ENCODE measurements around the gene CFDP1. TPM values are rescaled to one million over a fixed set of nuclear protein-coding genes. Genes with fewer than 3 reads are reported as not detected.

The CFDP1 gene
- total RNA-seq, 1 donor = 41.3 TPM

DNA sequence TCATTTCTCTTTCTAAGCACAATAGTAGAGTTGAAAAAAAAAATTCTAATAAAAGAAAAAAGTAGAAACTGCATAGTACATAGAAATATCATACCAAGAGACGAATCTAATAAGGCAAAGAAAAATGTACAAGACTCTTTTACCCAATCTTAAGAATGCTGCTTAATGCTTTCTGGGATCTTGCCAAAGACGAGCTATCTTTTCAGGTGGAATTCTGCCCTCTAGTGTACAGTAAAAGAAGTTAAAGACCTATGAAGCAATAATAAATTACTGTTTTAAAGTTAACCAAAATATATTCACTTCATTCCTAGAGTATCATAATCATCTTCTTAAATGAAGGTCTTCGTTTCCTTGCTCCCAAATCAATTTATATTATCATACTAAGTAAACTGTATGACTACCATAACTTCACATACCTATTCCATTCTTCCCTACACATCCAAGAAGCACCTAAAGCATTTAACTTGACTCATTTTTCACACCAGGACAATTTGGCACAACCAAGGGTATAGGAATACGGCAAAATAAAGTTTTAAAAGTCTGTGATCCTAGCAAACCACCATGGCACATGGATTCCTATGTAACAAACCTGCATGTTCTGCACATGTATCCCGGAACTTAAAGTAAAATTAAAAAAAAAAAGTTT lies 47.7 kb downstream of the CFDP1 start:
- no peak overlapping the region for H3K4me2 ChIP-seq (ENCODE audit: insufficient read depth, low read length)

DNA sequence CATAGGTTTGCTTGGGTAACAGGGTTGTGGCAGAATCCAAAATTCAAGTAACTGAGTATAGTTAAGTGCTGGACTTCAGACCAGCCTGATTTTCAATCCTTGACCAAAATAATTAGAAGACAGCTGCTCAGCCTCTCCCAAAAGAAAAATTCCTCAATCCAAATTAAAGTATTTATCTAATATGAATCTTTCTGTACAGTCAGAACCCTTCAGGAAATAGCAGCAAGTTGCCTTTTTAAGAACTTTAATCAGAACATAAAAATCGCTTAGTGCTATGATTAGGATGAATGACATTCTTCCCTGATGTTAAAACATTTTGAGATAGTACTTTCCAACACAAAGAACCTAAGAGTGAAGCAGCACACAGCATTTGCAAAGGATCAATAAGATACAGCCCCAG lies 50.2 kb downstream of the CFDP1 start:
- TF ChIP-seq, protein P1, sequence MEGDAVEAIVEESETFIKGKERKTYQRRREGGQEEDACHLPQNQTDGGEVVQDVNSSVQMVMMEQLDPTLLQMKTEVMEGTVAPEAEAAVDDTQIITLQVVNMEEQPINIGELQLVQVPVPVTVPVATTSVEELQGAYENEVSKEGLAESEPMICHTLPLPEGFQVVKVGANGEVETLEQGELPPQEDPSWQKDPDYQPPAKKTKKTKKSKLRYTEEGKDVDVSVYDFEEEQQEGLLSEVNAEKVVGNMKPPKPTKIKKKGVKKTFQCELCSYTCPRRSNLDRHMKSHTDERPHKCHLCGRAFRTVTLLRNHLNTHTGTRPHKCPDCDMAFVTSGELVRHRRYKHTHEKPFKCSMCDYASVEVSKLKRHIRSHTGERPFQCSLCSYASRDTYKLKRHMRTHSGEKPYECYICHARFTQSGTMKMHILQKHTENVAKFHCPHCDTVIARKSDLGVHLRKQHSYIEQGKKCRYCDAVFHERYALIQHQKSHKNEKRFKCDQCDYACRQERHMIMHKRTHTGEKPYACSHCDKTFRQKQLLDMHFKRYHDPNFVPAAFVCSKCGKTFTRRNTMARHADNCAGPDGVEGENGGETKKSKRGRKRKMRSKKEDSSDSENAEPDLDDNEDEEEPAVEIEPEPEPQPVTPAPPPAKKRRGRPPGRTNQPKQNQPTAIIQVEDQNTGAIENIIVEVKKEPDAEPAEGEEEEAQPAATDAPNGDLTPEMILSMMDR (IDR thresholded peaks at IDR 0.05; ENCODE audit: extremely low read depth, low read depth, low read length) = no peak
- no peak for DNase-seq (ENCODE audit: insufficient read length, low spot score, missing footprints)
- H3K4me2 ChIP-seq (ENCODE audit: insufficient read depth, low read length) = no peak overlapping the region
- H4K20me1 ChIP-seq (ENCODE audit: insufficient read depth, low read length) = no peaks in the 10 kb centered on the region
- H3K4me1 ChIP-seq (ENCODE audit: insufficient read depth, low read length) = peaks cover 32% of the 10 kb centered on the region
- peaks cover 2% of the 10 kb centered on the region for H3K79me2 ChIP-seq (ENCODE audit: insufficient read depth, low read length)
- H3K4me3 ChIP-seq (ENCODE audit: insufficient read depth, low read length) = no peak overlapping the region
- H3K27me3 ChIP-seq (ENCODE audit: insufficient read depth, low read length) = no peaks in the 10 kb centered on the region
- no peak overlapping the region for H2AFZ ChIP-seq (ENCODE audit: low read length)
- no peaks in the 10 kb centered on the region for H3K36me3 ChIP-seq (ENCODE audit: insufficient read depth, low read length)
- no peak overlapping the region for H3K27ac ChIP-seq (ENCODE audit: low read depth, low read length)
- H3K9me3 ChIP-seq (ENCODE audit: low read depth, low read length) = no peaks in the 10 kb centered on the region

More for the DNA sequence above, 47.7 kb downstream of the CFDP1 start:
- Histone ChIP-seq H4K20me1 (ENCODE audit: insufficient read depth, low read length) (no peaks in the 10 kb centered on the region), H3K4me1 (ENCODE audit: insufficient read depth, low read length) (peaks cover 8% of the 10 kb centered on the region), H3K27ac (ENCODE audit: low read depth, low read length) (no peak overlapping the region), H2AFZ (ENCODE audit: low read length) (no peak overlapping the region), H3K36me3 (ENCODE audit: insufficient read depth, low read length) (peaks cover 4% of the 10 kb centered on the region), H3K9me3 (ENCODE audit: low read depth, low read length) (no peaks in the 10 kb centered on the region), H3K4me3 (ENCODE audit: insufficient read depth, low read length) (no peak overlapping the region), H3K79me2 (ENCODE audit: insufficient read depth, low read length) (peaks cover 2% of the 10 kb centered on the region), H3K27me3 (ENCODE audit: insufficient read depth, low read length) (no peaks in the 10 kb centered on the region)
- TF ChIP-seq, protein P1 (IDR thresholded peaks at IDR 0.05; ENCODE audit: extremely low read depth, low read depth, low read length) = peak; percentile 57
- DNase-seq (ENCODE audit: insufficient read length, low spot score, missing footprints) = peak; percentile 70

DNA sequence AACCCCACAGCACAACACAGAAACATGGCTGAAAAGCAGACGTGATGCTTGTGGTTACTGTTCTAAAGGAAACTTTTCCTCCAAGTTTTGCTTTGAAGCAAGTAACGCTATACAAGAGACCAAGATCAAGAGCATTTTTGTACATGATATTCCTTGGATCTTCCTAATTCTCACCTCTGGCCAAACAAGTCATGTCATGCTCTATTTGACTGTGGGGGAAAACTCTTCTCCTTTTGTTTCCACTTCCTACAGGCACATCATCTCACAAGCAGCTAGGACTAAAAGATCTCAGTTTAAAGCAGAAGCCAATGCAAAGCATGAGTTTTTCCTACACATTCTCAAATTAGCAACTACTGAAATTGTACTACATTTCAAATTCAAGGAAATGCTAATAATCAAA lies 50.7 kb downstream of the CFDP1 start:
- TF ChIP-seq, protein P1 (IDR thresholded peaks at IDR 0.05; ENCODE audit: extremely low read depth, low read depth, low read length) = no peak
- no peaks in the 10 kb centered on the region for H3K36me3 ChIP-seq (ENCODE audit: insufficient read depth, low read length)
- H3K4me2 ChIP-seq (ENCODE audit: insufficient read depth, low read length) = no peak overlapping the region

DNA sequence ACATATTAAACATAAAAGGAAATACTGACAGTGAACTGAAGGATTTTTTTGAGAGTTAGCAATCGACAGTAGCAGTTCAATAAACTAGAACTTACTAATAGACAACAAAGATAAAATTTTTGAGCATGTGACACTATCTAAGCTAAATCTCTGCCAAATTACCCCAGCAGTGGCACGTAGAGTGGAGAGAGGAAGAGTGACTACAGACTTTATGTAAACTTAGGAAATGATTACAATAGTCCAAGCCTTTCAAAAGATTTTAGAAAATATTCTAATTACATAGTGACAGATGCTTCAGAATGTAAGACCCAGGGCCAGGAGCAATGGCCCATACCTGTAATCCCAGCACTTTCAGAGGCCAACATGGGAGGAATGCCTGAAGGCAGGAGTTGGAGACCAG lies 52.4 kb downstream of the CFDP1 start:
- H3K27me3 ChIP-seq (ENCODE audit: insufficient read depth, low read length) = no peaks in the 10 kb centered on the region
- H3K4me3 ChIP-seq (ENCODE audit: insufficient read depth, low read length) = no peak overlapping the region
- TF ChIP-seq, protein P1 (IDR thresholded peaks at IDR 0.05; ENCODE audit: extremely low read depth, low read depth, low read length) = no peak
- peaks cover 3% of the 10 kb centered on the region for H3K36me3 ChIP-seq (ENCODE audit: insufficient read depth, low read length)
- H2AFZ ChIP-seq (ENCODE audit: low read length) = no peak overlapping the region
- peaks cover 5% of the 10 kb centered on the region for H3K79me2 ChIP-seq (ENCODE audit: insufficient read depth, low read length)
- H3K27ac ChIP-seq (ENCODE audit: low read depth, low read length) = peak overlapping the region; percentile 89
- peaks cover 38% of the 10 kb centered on the region for H3K4me1 ChIP-seq (ENCODE audit: insufficient read depth, low read length)
- peak overlapping the region; percentile 34 for H3K4me2 ChIP-seq (ENCODE audit: insufficient read depth, low read length)
- no peaks in the 10 kb centered on the region for H3K9me3 ChIP-seq (ENCODE audit: low read depth, low read length)
- H4K20me1 ChIP-seq (ENCODE audit: insufficient read depth, low read length) = no peaks in the 10 kb centered on the region
- DNase-seq (ENCODE audit: insufficient read length, low spot score, missing footprints) = peak; percentile 39

More for the DNA sequence above, 50.7 kb downstream of the CFDP1 start:
- no peaks in the 10 kb centered on the region for H3K27me3 ChIP-seq (ENCODE audit: insufficient read depth, low read length)
- H3K4me1 ChIP-seq (ENCODE audit: insufficient read depth, low read length) = peaks cover 36% of the 10 kb centered on the region
- H3K9me3 ChIP-seq (ENCODE audit: low read depth, low read length) = no peaks in the 10 kb centered on the region
- no peak overlapping the region for H3K27ac ChIP-seq (ENCODE audit: low read depth, low read length)
- no peak overlapping the region for H3K4me3 ChIP-seq (ENCODE audit: insufficient read depth, low read length)
- peaks cover 2% of the 10 kb centered on the region for H3K79me2 ChIP-seq (ENCODE audit: insufficient read depth, low read length)
- DNase-seq (ENCODE audit: insufficient read length, low spot score, missing footprints) = no peak
- H2AFZ ChIP-seq (ENCODE audit: low read length) = no peak overlapping the region
- H4K20me1 ChIP-seq (ENCODE audit: insufficient read depth, low read length) = no peaks in the 10 kb centered on the region

All from osteoblast (primary cell).